IMR-90 (cell line): ENCODE data around the gene CHN2. TPM values are rescaled to one million over a fixed set of nuclear protein-coding genes. Genes with fewer than 3 reads are reported as not detected.

Experiments
- ATAC-seq: fragments of 200-7000 bp; cut with Tn5 transposase; 2 replicates; pipeline ENCODE4 v1.9.1; 2020; ENCODE audit warnings: low read depth, mild to moderate bottlenecking, moderate library complexity
- BruUV-seq: library from RNA; stranded (reverse); fragments of 400-500 nt; replicated peaks from 2 replicates; lab custom pipeline; 2021; lab: Mats Ljungman, UMichigan
- CTCF ChIA-PET: fragments of 300-600 bp; formaldehyde crosslinking; extraction: SDS; loops from one replicate; lab custom pipeline; 2021; ENCODE audit warnings: antibody characterized with exemption; lab: Yijun Ruan, JAX
- POLR2A ChIA-PET: fragments of 300-600 bp; sonication (Branson Sonifier 250); formaldehyde crosslinking; loops from one replicate; lab custom pipeline; 2022; ENCODE audit warnings: antibody characterized with exemption; ENCODE audit not compliant: unreplicated experiment; lab: Charles Lee
- DNase-seq: peaks from one replicate; pipeline ENCODE4 v3.0.0; 2013
- H2AFZ ChIP-seq: replicated peaks from 2 replicates; pipeline ENCODE3; 2013; ENCODE audit warnings: low read length, mild to moderate bottlenecking; ENCODE audit not compliant: poor library complexity
- H2AK5ac ChIP-seq: 2 replicates; pipeline ENCODE4 v1.6.1; 2013; ENCODE audit warnings: low read depth, low read length, inconsistent platforms
- H2AK9ac ChIP-seq: replicated peaks from 2 replicates; pipeline ENCODE3; 2013; ENCODE audit warnings: mild to moderate bottlenecking, low read depth, low read length, moderate library complexity; ENCODE audit not compliant: poor library complexity
- H2BK120ac ChIP-seq: 2 replicates; pipeline ENCODE4 v1.6.1; 2013; ENCODE audit warnings: low read depth, low read length, inconsistent platforms
- H2BK15ac ChIP-seq: 3 replicates; pipeline ENCODE4 v1.6.1; 2013; ENCODE audit warnings: low read depth, low read length, inconsistent platforms
- H2BK20ac ChIP-seq: 2 replicates; pipeline ENCODE4 v1.6.1; 2013; ENCODE audit warnings: low read depth, mild to moderate bottlenecking, inconsistent platforms, low read length, moderate library complexity
- H2BK5ac ChIP-seq: 2 replicates; pipeline ENCODE4 v1.6.1; 2013; ENCODE audit warnings: mild to moderate bottlenecking, low read depth, low read length, inconsistent platforms; ENCODE audit not compliant: poor library complexity, severe bottlenecking
- H3K14ac ChIP-seq: replicated peaks from 2 replicates; pipeline ENCODE4 v1.6.1; 2013; ENCODE audit warnings: low read depth, low read length, inconsistent platforms
- H3K18ac ChIP-seq: 2 replicates; pipeline ENCODE4 v1.6.1; 2013; ENCODE audit warnings: low read depth, low read length, control low read depth
- H3K23ac ChIP-seq: 2 replicates; pipeline ENCODE4 v1.6.1; 2013; ENCODE audit warnings: low read depth, low read length, inconsistent platforms
- H3K27ac ChIP-seq: 2 replicates; pipeline ENCODE4 v1.5.1; 2013; ENCODE audit warnings: mild to moderate bottlenecking, control low read depth, low read length; ENCODE audit not compliant: insufficient read depth
- H3K27me3 ChIP-seq: 2 replicates; pipeline ENCODE4 v1.6.1; 2013; ENCODE audit warnings: low read length; ENCODE audit not compliant: control insufficient read depth, insufficient read depth
- H3K36me3 ChIP-seq: 2 replicates; pipeline ENCODE4 v1.6.1; 2013; ENCODE audit warnings: low read length, mixed read lengths; ENCODE audit not compliant: control insufficient read depth, insufficient read depth
- H3K4ac ChIP-seq: 2 replicates; pipeline ENCODE4 v1.6.1; 2013; ENCODE audit warnings: low read depth, low read length, inconsistent platforms
- H3K4me1 ChIP-seq: 2 replicates; pipeline ENCODE4 v1.6.1; 2013; ENCODE audit warnings: low read length, mixed read lengths; ENCODE audit not compliant: control insufficient read depth, insufficient read depth
- H3K4me2 ChIP-seq: 2 replicates; pipeline ENCODE4 v1.6.1; 2013; ENCODE audit warnings: low read depth, mild to moderate bottlenecking, control low read depth, low read length, moderate library complexity
- H3K4me3 ChIP-seq: 2 replicates; pipeline ENCODE4 v1.5.1; 2013; ENCODE audit warnings: low read depth, mild to moderate bottlenecking, control low read depth, low read length, moderate library complexity; ENCODE audit not compliant: insufficient read depth
- H3K56ac ChIP-seq: 2 replicates; pipeline ENCODE4 v1.6.1; 2013; ENCODE audit warnings: low read length, inconsistent platforms; ENCODE audit not compliant: insufficient read depth; ENCODE audit errors: extremely low read depth
- H3K79me1 ChIP-seq, 2 experiments: 2 replicates each; pipeline ENCODE4 v1.6.1; 2013; ENCODE audit warnings: low read length in 2 of 2, inconsistent platforms in 1 of 2, low read depth in 1 of 2
- H3K9ac ChIP-seq: 2 replicates; pipeline ENCODE4 v1.6.1; 2013; ENCODE audit warnings: low read depth, low read length, control low read depth
- H3K9me1 ChIP-seq: 2 replicates; pipeline ENCODE4 v1.6.1; 2013; ENCODE audit warnings: low read length, inconsistent platforms; ENCODE audit not compliant: insufficient read depth
- H3K9me3 ChIP-seq: 2 replicates; pipeline ENCODE4 v1.6.1; 2013; ENCODE audit warnings: low read length; ENCODE audit not compliant: control insufficient read depth, insufficient read depth
- H4K20me1 ChIP-seq: 2 replicates; pipeline ENCODE4 v1.6.1; 2013; ENCODE audit warnings: low read length, inconsistent platforms; ENCODE audit not compliant: insufficient read depth
- H4K5ac ChIP-seq: 2 replicates; pipeline ENCODE4 v1.6.1; 2013; ENCODE audit warnings: mild to moderate bottlenecking, low read depth, low read length, control low read depth
- H4K8ac ChIP-seq, 2 experiments: 2 replicates each; pipeline ENCODE4 v1.6.1; 2013; ENCODE audit warnings: low read depth in 2 of 2, low read length in 2 of 2, control low read depth in 1 of 2, inconsistent platforms in 1 of 2
- H4K91ac ChIP-seq: 2 replicates; pipeline ENCODE4 v1.6.1; 2013; ENCODE audit warnings: low read depth, low read length, inconsistent platforms; ENCODE audit not compliant: insufficient read depth
- BHLHE40 ChIP-seq: fragments of 150-350 bp; IDR thresholded peaks from 2 replicates; pipeline ENCODE4 v1.6.1; 2016; ENCODE audit warnings: mild to moderate bottlenecking, low read depth, low read length
- CEBPB ChIP-seq: IDR thresholded peaks from 2 replicates; pipeline ENCODE4 v1.6.1; 2012; ENCODE audit warnings: low read depth, low read length, improper control_type of control experiment
- CHD1 ChIP-seq: IDR thresholded peaks from 2 replicates; pipeline ENCODE4 v1.6.1; 2012; ENCODE audit warnings: low read depth, low read length, improper control_type of control experiment
- FOS ChIP-seq: fragments of 150-350 bp; IDR thresholded peaks from 2 replicates; pipeline ENCODE4 v1.6.1; 2016; ENCODE audit warnings: low read depth, low read length
- MAZ ChIP-seq: IDR thresholded peaks from 2 replicates; pipeline ENCODE4 v1.6.1; 2012; ENCODE audit warnings: low read depth, mild to moderate bottlenecking, low read length, improper control_type of control experiment, moderate library complexity, borderline replicate concordance
- POLR2A ChIP-seq: IDR thresholded peaks from 2 replicates; pipeline ENCODE4 v1.6.1; 2012; ENCODE audit warnings: mild to moderate bottlenecking, low read depth, low read length
- RCOR1 ChIP-seq: IDR thresholded peaks from 2 replicates; pipeline ENCODE4 v1.6.1; 2012; ENCODE audit warnings: mild to moderate bottlenecking, low read length, improper control_type of control experiment; ENCODE audit not compliant: insufficient replicate concordance
- RFX5 ChIP-seq: IDR thresholded peaks from 2 replicates; pipeline ENCODE4 v1.8.0; 2012; ENCODE audit warnings: low read depth, mild to moderate bottlenecking, low read length, moderate library complexity
- SMC3 ChIP-seq: fragments of 150-350 bp; IDR thresholded peaks from 2 replicates; pipeline ENCODE4 v1.6.1; 2016; ENCODE audit warnings: low read depth, mild to moderate bottlenecking, antibody characterized with exemption, low read length, moderate library complexity
- USF2 ChIP-seq: fragments of 150-350 bp; IDR thresholded peaks from 2 replicates; pipeline ENCODE4 v1.6.1; 2017; ENCODE audit warnings: mild to moderate bottlenecking, antibody characterized with exemption, low read length, low read depth
- WGBS, 2 experiments: methylation state at CpG; one replicate each; pipeline versions ENCODE4 v1.1.5 to v1.1.7; 2013; ENCODE audit warnings: missing lambda C conversion rate in 2 of 2; ENCODE audit not compliant: insufficient read length in 1 of 2; ENCODE audit errors: extremely low coverage in 2 of 2; 5-methylcytosine and 5-hydroxymethylcytosine counted together
- dilution Hi-C: fragments of 300-500 bp; cut with HindIII; formaldehyde crosslinking; loops from one replicate; pipeline ENCODE4 v1.14.3; 2018; ENCODE audit warnings: low sequenced_read_pairs; ENCODE audit not compliant: unreplicated experiment
- in situ Hi-C: fragments of 300-500 bp; cut with MboI; formaldehyde crosslinking; loops from 3 replicates; pipeline ENCODE4 v1.14.3; 2019; ENCODE audit warnings: low sequenced_read_pairs, inconsistent platforms, mixed read lengths
- intact Hi-C: fragments of 100-400 bp; cut with micrococcal nuclease; formaldehyde crosslinking; loops from 2 replicates; pipeline ENCODE4 v1.10.0; 2022
- polyA plus RNA-seq, 3 experiments: library from polyadenylated mRNA; depleted of rRNA; stranded (reverse); fragments of >200 nt; gene quantifications; 2 replicates each; pipeline ENCODE4 v1.2.3, GENCODE V29; 2012; ENCODE audit warnings: low replicate concordance in 1 of 3
- total RNA-seq: library from RNA; depleted of rRNA; stranded (reverse); fragments of >200 nt; gene quantifications from 2 replicates; pipeline ENCODE4 v1.2.3, GENCODE V29; 2012
- TF ChIP-seq, protein P1 (sequence below): conservative IDR thresholded peaks from 2 replicates; pipeline ENCODE4 v1.5.1; 2012; ENCODE audit warnings: mild to moderate bottlenecking, low read depth, low read length, improper control_type of control experiment

The CHN2 gene
- total and polyA plus RNA-seq, 2 of the 4 experiments (the other 2 are of a cell fraction): not detected

DNA sequence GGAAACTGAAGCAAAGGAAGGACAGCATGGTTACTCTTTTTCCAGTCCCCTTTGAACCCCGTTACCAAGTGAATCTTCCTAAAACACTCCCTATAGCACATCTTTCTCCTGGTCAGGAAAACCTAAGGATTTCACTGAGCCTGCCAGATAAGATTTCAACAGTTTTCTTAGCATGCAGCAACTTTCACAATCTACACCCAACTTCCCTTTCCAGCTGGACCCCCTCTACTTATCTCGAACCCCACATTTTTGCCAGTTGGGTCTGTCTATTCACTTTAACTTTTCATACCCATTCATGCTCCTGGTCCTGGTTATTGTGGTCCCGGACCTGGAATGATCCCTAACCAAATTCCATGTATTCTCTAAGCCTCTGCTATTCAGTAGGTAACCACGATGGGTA lies 33.3 kb upstream of the CHN2 start:
- H3K4ac ChIP-seq: no peak overlapping the region
- H3K18ac ChIP-seq: no peak overlapping the region
- H2BK15ac ChIP-seq: no peak overlapping the region
- no peak overlapping the region for H3K4me2 ChIP-seq
- H3K56ac ChIP-seq: no peak overlapping the region
- in situ Hi-C loops (no loop called here), dilution Hi-C loops (no loop called here), intact Hi-C loops (no loop called here)
- CTCF ChIA-PET: no interaction called here
- BruUV-seq: no TSS peak
- H2AK5ac ChIP-seq: no peak overlapping the region
- H3K14ac ChIP-seq: no peak overlapping the region
- no peak overlapping the region for H2BK20ac ChIP-seq
- DNase-seq: no peak
- H3K36me3 ChIP-seq: no peaks in the 10 kb centered on the region
- no peaks in the 10 kb centered on the region for H3K4me1 ChIP-seq
- H3K4me3 ChIP-seq: no peak overlapping the region
- H2AK9ac ChIP-seq: no peak overlapping the region
- no peak overlapping the region for H3K9ac ChIP-seq
- no peak overlapping the region for H2BK5ac ChIP-seq
- no peak overlapping the region for H3K23ac ChIP-seq
- no peak for ATAC-seq
- no peaks in the 10 kb centered on the region for H4K20me1 ChIP-seq
- no peak overlapping the region for H2AFZ ChIP-seq
- H3K9me3 ChIP-seq: no peaks in the 10 kb centered on the region
- POLR2A ChIA-PET: no interaction called here
- no peaks in the 10 kb centered on the region for H3K9me1 ChIP-seq
- TF ChIP-seq CEBPB (no peak), CHD1 (no peak), BHLHE40 (no peak), FOS (no peak), POLR2A (no peak), RCOR1 (no peak), RFX5 (no peak), SMC3 (no peak), USF2 (no peak), MAZ (no peak)
- TF ChIP-seq, protein P1, sequence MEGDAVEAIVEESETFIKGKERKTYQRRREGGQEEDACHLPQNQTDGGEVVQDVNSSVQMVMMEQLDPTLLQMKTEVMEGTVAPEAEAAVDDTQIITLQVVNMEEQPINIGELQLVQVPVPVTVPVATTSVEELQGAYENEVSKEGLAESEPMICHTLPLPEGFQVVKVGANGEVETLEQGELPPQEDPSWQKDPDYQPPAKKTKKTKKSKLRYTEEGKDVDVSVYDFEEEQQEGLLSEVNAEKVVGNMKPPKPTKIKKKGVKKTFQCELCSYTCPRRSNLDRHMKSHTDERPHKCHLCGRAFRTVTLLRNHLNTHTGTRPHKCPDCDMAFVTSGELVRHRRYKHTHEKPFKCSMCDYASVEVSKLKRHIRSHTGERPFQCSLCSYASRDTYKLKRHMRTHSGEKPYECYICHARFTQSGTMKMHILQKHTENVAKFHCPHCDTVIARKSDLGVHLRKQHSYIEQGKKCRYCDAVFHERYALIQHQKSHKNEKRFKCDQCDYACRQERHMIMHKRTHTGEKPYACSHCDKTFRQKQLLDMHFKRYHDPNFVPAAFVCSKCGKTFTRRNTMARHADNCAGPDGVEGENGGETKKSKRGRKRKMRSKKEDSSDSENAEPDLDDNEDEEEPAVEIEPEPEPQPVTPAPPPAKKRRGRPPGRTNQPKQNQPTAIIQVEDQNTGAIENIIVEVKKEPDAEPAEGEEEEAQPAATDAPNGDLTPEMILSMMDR: no peak
- 40% methylated on average over 1 of the region's 4 CpGs; no CpG with 5 or more reads in 1 of the 2 experiments for WGBS, 2 experiments
- no peak overlapping the region for H2BK120ac ChIP-seq
- no peak overlapping the region for H4K8ac ChIP-seq
- no peaks in the 10 kb centered on the region for H3K27me3 ChIP-seq
- no peak overlapping the region for H3K27ac ChIP-seq
- H4K5ac ChIP-seq: no peak overlapping the region
- H4K91ac ChIP-seq: no peak overlapping the region
- H3K79me1 ChIP-seq: no peaks in the 10 kb centered on the region
